ENCODE data around the gene MAP1LC3B.
A peak's percentile ranks its signal among the peaks of the same experiment; 100 is the strongest.

GRCh38 chr16:87391324-87391949 is 699 bp upstream of the MAP1LC3B start:
- TF ChIP-seq TAF1 (IDR thresholded peaks at IDR 0.05; ENCODE audit: low read depth) (no peak), MAX (IDR thresholded peaks at IDR 0.05) (no peak), CEBPB (IDR thresholded peaks at IDR 0.05) (peak; percentile 80), REST (IDR thresholded peaks at IDR 0.05; ENCODE audit: low read depth) (no peak), FOXM1 (IDR thresholded peaks at IDR 0.05; ENCODE audit: borderline replicate concordance, low read depth) (no peak), YY1 (IDR thresholded peaks at IDR 0.05; ENCODE audit: low read depth) (no peak), RAD21 (IDR thresholded peaks at IDR 0.05; ENCODE audit: low read depth) (no peak)

Data from Ishikawa (cell line).